ENCODE data around the gene ACTRT2.

ACTRT2 gene

GRCh38 chr1:3019516-3020051, 1.7 kb upstream of the ACTRT2 start:
- no peak for DNase-seq

- no peak for DNase-seq
These were observed 881 bp upstream of the ACTRT2 start for GRCh38 chr1:3020263-3020909.

GRCh38 chr1:3021801-3022401, 634 bp downstream of the ACTRT2 start:
- DNase-seq = no peak

GRCh38 chr1:3022511-3022973, 1.3 kb downstream of the ACTRT2 start:
- no peak for DNase-seq

GRCh38 chr1:3022976-3023375, 1.7 kb downstream of the ACTRT2 start:
- no peak for DNase-seq

GRCh38 chr1:3024019-3024418, 2.8 kb downstream of the ACTRT2 start:
- no peak for DNase-seq

GRCh38 chr1:3024588-3024987, 3.3 kb downstream of the ACTRT2 start:
- DNase-seq = no peak

GRCh38 chr1:3026124-3026523, 4.9 kb downstream of the ACTRT2 start:
- no peak for DNase-seq

- no peak for DNase-seq
These were observed 5.5 kb downstream of the ACTRT2 start for GRCh38 chr1:3026581-3027391.

GRCh38 chr1:3027611-3028371, 6.5 kb downstream of the ACTRT2 start:
- DNase-seq = no peak

GRCh38 chr1:3028531-3029282, 7.4 kb downstream of the ACTRT2 start:
- DNase-seq = no peak

GRCh38 chr1:3029481-3029961, 8.3 kb downstream of the ACTRT2 start:
- DNase-seq = no peak

- no peak for DNase-seq
These were observed 8.9 kb downstream of the ACTRT2 start for GRCh38 chr1:3029991-3030662.

GRCh38 chr1:3030663-3031381, 9.6 kb downstream of the ACTRT2 start:
- DNase-seq = no peak

- DNase-seq = no peak
These were observed 10.3 kb downstream of the ACTRT2 start for GRCh38 chr1:3031401-3032221.

GRCh38 chr1:3032371-3033039, 11.2 kb downstream of the ACTRT2 start:
- DNase-seq = no peak

- no peak for DNase-seq
These were observed 11.9 kb downstream of the ACTRT2 start for GRCh38 chr1:3033040-3033789.

GRCh38 chr1:3033790-3034090, 12.5 kb downstream of the ACTRT2 start:
- DNase-seq = no peak

GRCh38 chr1:3034162-3034561, 12.9 kb downstream of the ACTRT2 start:
- DNase-seq = no peak
